Skeletal muscle tissue (tissue), 4 donors: Measurements from ENCODE around the gene SOCS7. TPM values are rescaled to one million over a fixed set of nuclear protein-coding genes. Genes with fewer than 3 reads are reported as not detected.

Source experiments
- H3K27ac ChIP-seq: one replicate; pipeline ENCODE4 v1.7.0; 2013; ENCODE audit warnings: mild to moderate bottlenecking, low read depth, low read length, inconsistent platforms
- H3K27me3 ChIP-seq, 3 donors: one replicate each; pipeline ENCODE4 v1.7.0; 2013; ENCODE audit warnings: low read length in 3 of 3; ENCODE audit not compliant: control insufficient read depth in 3 of 3, insufficient read depth in 3 of 3
- H3K36me3 ChIP-seq, 3 donors: one replicate each; pipeline ENCODE4 v1.7.0; 2013; ENCODE audit warnings: low read length in 3 of 3; ENCODE audit not compliant: control insufficient read depth in 3 of 3, insufficient read depth in 3 of 3
- H3K4me1 ChIP-seq, 3 donors: one replicate each; pipeline ENCODE4 v1.7.0; 2013; ENCODE audit warnings: low read length in 3 of 3, mild to moderate bottlenecking in 3 of 3; ENCODE audit not compliant: control insufficient read depth in 3 of 3, insufficient read depth in 3 of 3
- H3K4me3 ChIP-seq, 3 donors: one replicate each; pipeline ENCODE4 v1.7.0; 2013; ENCODE audit warnings: low read length in 3 of 3
- H3K9ac ChIP-seq, 3 donors: one replicate each; pipeline ENCODE4 v1.7.0; 2013; ENCODE audit warnings: low read length in 3 of 3, mild to moderate bottlenecking in 3 of 3, moderate library complexity in 2 of 3, low read depth in 1 of 3
- H3K9me3 ChIP-seq, 3 donors: one replicate each; pipeline ENCODE4 v1.7.0; 2013; ENCODE audit warnings: low read length in 3 of 3; ENCODE audit not compliant: control insufficient read depth in 3 of 3
- total RNA-seq: library from RNA; depleted of rRNA; stranded (reverse); fragments of >200 nt; gene quantifications from one replicate; pipeline ENCODE4 v1.2.3, GENCODE V29; 2014
- donor health status: Osteomylitis.

SOCS7 gene
- total RNA-seq, 1 donor from 2014 or later: 13.0 TPM

DNA sequence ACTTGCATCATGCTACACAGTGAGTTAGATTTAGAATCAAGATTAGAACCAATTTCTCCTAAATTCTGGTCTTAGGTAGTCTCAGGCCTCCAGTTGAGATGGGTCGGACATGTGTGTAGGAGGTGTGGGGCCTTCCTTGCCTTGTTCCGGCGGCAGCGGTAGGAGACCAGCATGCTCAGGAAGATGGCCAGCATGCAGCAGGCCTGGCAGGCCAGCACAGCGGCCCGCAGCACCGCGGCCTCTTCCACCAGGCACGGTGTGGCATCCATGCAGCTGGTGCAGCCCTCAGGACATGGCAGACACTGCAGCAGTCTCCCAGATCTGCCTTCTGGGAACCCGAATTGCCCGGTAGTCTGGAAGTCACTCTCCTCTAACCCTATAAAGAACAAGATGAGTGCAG is 14.8 kb upstream of the SOCS7 start:
- H3K36me3 ChIP-seq: no peaks in the 10 kb centered on the region

DNA sequence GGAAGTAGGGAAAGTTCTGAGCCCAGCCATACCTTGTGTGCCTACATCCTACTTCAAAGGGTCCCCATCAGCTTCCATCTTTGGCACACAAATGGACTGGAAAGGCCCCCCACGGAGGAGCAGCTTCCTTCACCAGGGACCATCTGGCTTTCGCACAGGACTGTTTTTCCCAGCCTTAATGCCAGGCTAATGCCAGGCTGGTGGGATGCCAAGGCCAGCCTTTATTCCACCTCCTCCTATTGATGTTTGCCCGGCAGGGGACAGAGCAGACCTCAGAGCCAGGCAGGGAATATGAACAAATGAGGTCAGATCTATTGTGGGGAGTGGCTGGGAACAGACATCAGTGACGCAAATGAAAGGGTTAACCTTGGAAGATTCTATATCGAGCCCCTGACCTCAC is 13.6 kb upstream of the SOCS7 start:
- no peaks in the 10 kb centered on the region for H3K36me3 ChIP-seq
- no peak overlapping the region for H3K9ac ChIP-seq
- peaks cover 3 to 8% (median 5%) of the 10 kb centered on the region in 3 donors for H3K4me1 ChIP-seq
- no peak overlapping the region for H3K27ac ChIP-seq
- H3K9me3 ChIP-seq: no peaks in the 10 kb centered on the region
- H3K27me3 ChIP-seq: peaks cover 3 to 12% (median 10%) of the 10 kb centered on the region in 3 donors
- no peak overlapping the region for H3K4me3 ChIP-seq

More for the DNA sequence above, 14.8 kb upstream of the SOCS7 start:
- H3K9ac ChIP-seq: no peak overlapping the region
- H3K4me1 ChIP-seq: peaks cover 3 to 8% (median 5%) of the 10 kb centered on the region in 3 donors
- no peaks in the 10 kb centered on the region for H3K9me3 ChIP-seq
- H3K27ac ChIP-seq: no peak overlapping the region
- peaks cover 3 to 16% (median 12%) of the 10 kb centered on the region in 3 donors for H3K27me3 ChIP-seq
- no peak overlapping the region for H3K4me3 ChIP-seq

DNA sequence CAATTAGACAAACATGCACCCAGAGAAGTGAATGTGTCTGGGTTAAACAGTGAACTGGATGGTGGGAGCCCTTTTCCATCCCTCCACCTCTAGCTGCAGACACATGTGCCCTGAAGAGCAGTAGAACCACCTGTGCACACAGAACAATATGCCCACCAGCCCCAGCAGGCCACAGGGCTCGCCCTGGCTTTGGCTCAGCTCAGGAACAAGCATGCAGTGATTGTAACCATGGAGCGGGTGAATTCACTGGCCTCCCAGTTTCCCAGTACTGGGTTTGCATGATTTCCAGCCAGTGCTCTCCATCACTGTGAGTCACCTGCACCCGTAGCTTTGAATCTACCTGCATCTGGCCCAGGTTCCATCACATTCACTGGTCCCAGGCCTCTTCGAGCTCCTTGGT is 13.1 kb upstream of the SOCS7 start:
- Histone ChIP-seq H3K27me3 (peaks cover 3 to 11% (median 8%) of the 10 kb centered on the region in 3 donors), H3K9ac (no peak overlapping the region), H3K36me3 (no peaks in the 10 kb centered on the region), H3K4me3 (no peak overlapping the region), H3K9me3 (no peaks in the 10 kb centered on the region), H3K4me1 (peaks cover 3 to 8% (median 5%) of the 10 kb centered on the region in 3 donors), H3K27ac (no peak overlapping the region)

DNA sequence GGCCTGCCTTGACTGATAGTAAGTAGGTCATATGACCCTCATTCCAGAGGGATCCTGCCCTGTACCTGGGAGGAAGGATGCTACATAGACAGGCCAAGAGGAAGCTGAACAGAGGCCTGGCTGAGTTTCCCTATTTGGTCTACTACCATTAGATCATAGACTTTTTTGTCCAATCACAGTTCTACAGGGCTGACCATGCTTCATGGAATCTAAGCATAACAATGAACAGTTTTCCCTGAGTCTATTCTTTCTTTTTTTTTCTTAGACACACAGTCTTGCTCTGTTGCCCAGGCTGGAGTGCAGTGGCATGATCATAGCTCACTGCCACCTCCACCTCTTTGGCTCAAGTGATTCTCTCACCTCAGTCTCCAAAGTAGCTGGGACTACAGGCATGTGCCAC is 11.8 kb upstream of the SOCS7 start:
- H3K9ac ChIP-seq: no peak overlapping the region
- no peak overlapping the region for H3K27ac ChIP-seq
- no peak overlapping the region for H3K4me3 ChIP-seq
- H3K36me3 ChIP-seq: no peaks in the 10 kb centered on the region
- H3K27me3 ChIP-seq: peaks cover 3 to 4% (median 3%) of the 10 kb centered on the region in 3 donors
- peaks cover 3 to 8% (median 5%) of the 10 kb centered on the region in 3 donors for H3K4me1 ChIP-seq
- H3K9me3 ChIP-seq: no peaks in the 10 kb centered on the region

DNA sequence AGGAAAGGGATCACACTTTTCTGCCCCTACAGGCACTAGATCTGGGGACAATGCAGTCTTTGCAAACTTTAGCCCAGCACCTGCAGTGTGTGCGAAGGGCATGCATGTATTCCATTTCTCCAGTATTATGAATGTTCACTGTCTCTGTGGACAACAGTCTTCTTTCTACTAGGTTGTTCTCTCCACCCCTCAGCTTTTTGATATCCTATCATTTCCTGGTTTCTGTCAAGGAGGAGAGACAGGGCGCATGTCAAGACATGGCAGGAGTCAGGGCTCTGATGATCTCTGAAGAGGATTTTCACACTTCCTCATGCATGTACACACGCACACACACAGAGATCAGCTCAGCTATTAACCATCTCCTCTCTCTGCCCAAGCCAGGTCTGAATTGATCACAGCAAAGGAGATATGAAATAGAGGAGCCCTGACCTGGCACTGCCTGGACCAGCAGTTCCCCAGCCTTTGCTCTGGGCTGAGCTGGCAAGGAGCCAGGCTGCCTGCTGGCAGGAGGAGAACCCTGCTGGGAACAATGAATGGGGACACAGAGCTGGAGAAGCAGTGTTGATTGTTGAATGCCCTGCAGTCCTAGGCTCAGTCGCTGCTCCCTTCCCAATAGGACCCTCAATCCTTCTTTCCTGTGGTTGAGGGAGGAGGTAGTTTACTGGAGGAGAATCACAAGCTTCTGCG is 10.5 kb upstream of the SOCS7 start:
- Histone ChIP-seq H3K4me1 (peaks cover 3 to 8% (median 5%) of the 10 kb centered on the region in 3 donors), H3K36me3 (no peaks in the 10 kb centered on the region), H3K9me3 (no peaks in the 10 kb centered on the region), H3K27me3 (peaks cover 3 to 4% (median 3%) of the 10 kb centered on the region in 3 donors), H3K27ac (no peak overlapping the region), H3K4me3 (no peak overlapping the region), H3K9ac (peak overlapping the region in 1 of 3 donors; percentile 6)

DNA sequence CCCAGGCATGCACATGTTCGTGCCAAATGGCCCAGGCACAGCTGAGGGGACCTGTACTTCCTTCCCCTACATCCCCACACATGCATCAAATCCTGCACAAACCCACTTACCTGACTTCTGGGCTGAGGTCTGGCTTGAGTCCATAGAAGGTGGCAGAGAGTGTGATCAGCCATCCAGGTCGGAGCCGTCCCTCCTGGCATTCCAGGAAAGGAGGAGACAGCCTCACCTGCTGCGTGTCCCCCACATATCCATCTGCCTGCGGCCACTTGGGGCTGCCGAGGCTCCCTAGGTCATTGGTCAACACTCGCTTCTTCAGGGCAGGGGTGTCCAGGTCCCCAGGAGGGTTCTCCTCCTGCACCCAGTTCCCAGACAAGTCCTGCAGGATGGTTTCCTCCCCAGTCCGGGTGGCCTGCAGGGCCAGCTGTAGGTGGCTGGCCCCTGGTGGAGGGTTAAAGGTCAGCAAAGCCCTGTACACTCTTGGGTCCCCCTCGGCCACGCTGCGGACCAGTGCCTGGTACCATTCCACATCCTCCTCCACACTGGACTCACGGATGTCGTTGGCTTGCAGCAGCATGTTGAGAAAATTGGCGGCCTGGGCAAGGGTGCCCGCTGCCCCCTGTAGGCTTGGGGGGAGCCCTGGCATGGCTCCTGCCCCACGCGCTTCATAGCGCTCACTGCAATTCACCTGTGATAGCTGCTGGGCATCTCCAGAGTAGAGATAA is 8.6 kb upstream of the SOCS7 start:
- peaks cover 3 to 4% (median 3%) of the 10 kb centered on the region in 3 donors for H3K27me3 ChIP-seq

DNA sequence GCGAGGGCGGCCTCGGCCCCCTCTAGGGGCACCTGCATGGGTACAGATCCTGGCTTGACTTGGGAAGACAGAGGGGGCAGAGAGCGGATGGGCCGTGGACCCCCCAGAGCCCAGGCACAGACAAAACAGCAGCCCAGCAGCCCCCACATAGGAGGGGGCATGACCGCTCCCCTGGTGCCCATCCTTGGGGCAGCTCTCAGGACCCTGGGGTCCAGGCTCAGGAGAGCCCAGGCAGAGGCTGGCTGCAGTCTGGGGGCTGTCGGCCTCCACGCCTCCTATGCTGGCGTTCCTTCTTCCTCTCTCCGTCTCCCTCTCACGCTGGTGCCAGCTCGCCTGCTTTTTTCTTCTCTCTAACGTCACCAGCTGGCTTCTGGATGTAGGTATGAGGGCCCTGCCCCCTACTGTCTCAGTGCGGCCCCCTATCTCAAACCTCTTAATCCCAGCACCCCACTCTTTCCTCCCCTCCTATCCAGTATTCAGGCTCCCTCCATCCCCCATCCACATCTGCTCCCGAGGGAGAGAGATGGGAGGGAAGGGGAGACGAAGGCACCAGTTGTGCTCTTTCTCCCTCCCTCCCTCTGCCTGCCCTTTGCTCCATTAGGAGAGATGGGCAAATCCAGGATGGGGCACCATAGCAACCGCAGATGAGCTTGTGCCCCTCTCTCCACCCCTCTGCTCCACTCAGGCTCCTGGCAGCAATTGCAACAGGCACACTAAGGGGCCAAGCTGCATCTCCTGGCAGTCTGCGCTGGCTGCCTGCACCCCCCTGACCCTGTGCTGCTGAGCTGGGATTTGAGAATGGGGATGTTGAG is 7.8 kb upstream of the SOCS7 start, which contains the start of gene GPR179:
Gene GPR179, minus strand, starts transcription at position 349 of the 812 bp plus-strand sequence. Its CDS starts 167 bp downstream, at position 182.
- H3K9ac ChIP-seq: no peak within 1 kb of the TSS
- H3K9me3 ChIP-seq: no peaks in the 10 kb centered on the region
- H3K36me3 ChIP-seq: no peaks in the 10 kb centered on the region
- no peak within 1 kb of the TSS for H3K4me3 ChIP-seq
- no peak within 1 kb of the TSS for H3K27ac ChIP-seq
- H3K27me3 ChIP-seq: peaks cover 3 to 4% (median 3%) of the 10 kb centered on the region in 3 donors
- peaks cover 0 to 3% (median 3%) of the 10 kb centered on the region in 3 donors for H3K4me1 ChIP-seq

More for the DNA sequence above, 8.6 kb upstream of the SOCS7 start:
- no peak overlapping the region for H3K4me3 ChIP-seq
- no peak overlapping the region for H3K9ac ChIP-seq
- H3K4me1 ChIP-seq: peaks cover under 1 to 8% (median 3%) of the 10 kb centered on the region in 3 donors
- H3K36me3 ChIP-seq: no peaks in the 10 kb centered on the region
- H3K27ac ChIP-seq: no peak overlapping the region
- no peaks in the 10 kb centered on the region for H3K9me3 ChIP-seq

DNA sequence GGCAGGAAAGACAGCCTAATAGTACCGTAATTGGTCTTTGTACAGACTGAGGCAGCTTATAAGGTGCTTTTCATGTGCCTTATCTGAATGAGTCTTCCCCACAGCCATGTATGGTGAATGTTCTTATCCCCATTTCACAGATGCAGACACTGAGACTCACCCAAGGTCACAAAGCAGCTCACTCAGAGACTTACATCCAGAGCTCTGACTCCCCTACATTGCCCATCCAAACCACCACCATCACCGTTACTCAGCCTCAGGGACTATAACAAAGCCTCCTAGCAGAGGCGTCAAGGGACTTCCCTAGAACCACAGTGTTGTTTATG is 7.3 kb upstream of the SOCS7 start:
- H3K4me1 ChIP-seq: peaks cover 2 to 3% (median 3%) of the 10 kb centered on the region in 3 donors
- H3K27me3 ChIP-seq: peaks cover 3 to 4% (median 3%) of the 10 kb centered on the region in 3 donors
- H3K9ac ChIP-seq: no peak overlapping the region
- no peaks in the 10 kb centered on the region for H3K9me3 ChIP-seq
- no peak overlapping the region for H3K27ac ChIP-seq
- no peaks in the 10 kb centered on the region for H3K36me3 ChIP-seq
- no peak overlapping the region for H3K4me3 ChIP-seq

DNA sequence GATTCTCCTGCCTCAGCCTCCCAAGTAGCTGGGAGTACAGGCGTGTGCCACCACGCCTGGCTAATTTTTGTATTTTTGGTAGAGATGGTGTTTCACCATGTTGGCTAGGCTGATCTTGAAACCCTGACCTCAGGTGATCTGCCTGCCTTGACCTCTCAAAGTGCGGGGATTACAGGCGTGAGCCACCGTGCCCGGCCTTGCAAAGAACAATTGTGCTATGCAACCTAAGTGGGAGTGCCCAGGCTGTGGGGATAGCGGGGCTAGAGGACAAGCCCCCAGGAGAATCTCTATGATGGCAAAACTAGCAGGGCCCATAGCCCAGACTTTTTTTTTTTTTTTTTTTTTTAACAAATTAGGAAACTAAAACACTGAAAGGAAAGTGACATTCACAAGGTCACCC is 5.9 kb upstream of the SOCS7 start:
- H3K27me3 ChIP-seq: peaks cover 3 to 4% (median 3%) of the 10 kb centered on the region in 3 donors
- H3K4me1 ChIP-seq: peaks cover 2 to 3% (median 3%) of the 10 kb centered on the region in 3 donors
- no peak overlapping the region for H3K4me3 ChIP-seq
- no peak overlapping the region for H3K9ac ChIP-seq
- H3K9me3 ChIP-seq: no peaks in the 10 kb centered on the region
- H3K36me3 ChIP-seq: no peaks in the 10 kb centered on the region
- no peak overlapping the region for H3K27ac ChIP-seq
